DND-41 (cell line): Measurements from ENCODE around the gene TBCE.
A peak's percentile ranks its signal among the peaks of the same experiment; 100 is the strongest.

Experiments
- ATAC-seq: fragments of 200-7000 bp; cut with Tn5 transposase; 3 replicates; pipeline ENCODE4 v1.9.1; 2021; ENCODE audit warnings: low read depth; ENCODE audit not compliant: insufficient read depth
- DNase-seq: peaks from one replicate; pipeline ENCODE4 v3.0.0-alpha.2; 2020
- H2AFZ ChIP-seq: 2 replicates; pipeline ENCODE4 v1.6.0; 2012; ENCODE audit warnings: low read depth, low read length
- H3K27ac ChIP-seq: 2 replicates; pipeline ENCODE4 v1.5.1; 2012; ENCODE audit warnings: low read length, inconsistent platforms
- H3K27me3 ChIP-seq: fragments of 200-600 bp; sonication (generic); 2 replicates; pipeline ENCODE4 v1.6.0; 2012; ENCODE audit warnings: low read length, mild to moderate bottlenecking, inconsistent platforms; ENCODE audit not compliant: insufficient read depth, poor library complexity
- H3K36me3 ChIP-seq: 2 replicates; pipeline ENCODE4 v1.5.1; 2012; ENCODE audit warnings: low read length, inconsistent platforms; ENCODE audit not compliant: insufficient read depth
- H3K4me1 ChIP-seq: 2 replicates; pipeline ENCODE4 v1.5.1; 2012; ENCODE audit warnings: mild to moderate bottlenecking, low read length; ENCODE audit not compliant: insufficient read depth
- H3K4me2 ChIP-seq: 2 replicates; pipeline ENCODE4 v1.6.0; 2012; ENCODE audit warnings: mild to moderate bottlenecking, moderate library complexity, low read length, inconsistent platforms; ENCODE audit not compliant: insufficient read depth
- H3K4me3 ChIP-seq, 2 experiments: fragments of 200-600 bp in 1 of 2; shearing (Covaris generic) in 1 of 2; 2 replicates each; pipeline ENCODE4 v1.5.1; 2012 to 2016; ENCODE audit warnings: inconsistent platforms in 2 of 2, low read length in 2 of 2, mild to moderate bottlenecking in 2 of 2, low read depth in 1 of 2, moderate library complexity in 1 of 2
- H3K79me2 ChIP-seq: 2 replicates; pipeline ENCODE4 v1.6.0; 2012; ENCODE audit warnings: low read length, inconsistent platforms; ENCODE audit not compliant: insufficient read depth
- H3K9ac ChIP-seq: 2 replicates; pipeline ENCODE4 v1.6.0; 2012; ENCODE audit warnings: low read depth, mild to moderate bottlenecking, inconsistent platforms, low read length, moderate library complexity
- H3K9me3 ChIP-seq: 2 replicates; pipeline ENCODE4 v1.5.1; 2012; ENCODE audit warnings: low read length, moderate library complexity, mild to moderate bottlenecking, inconsistent platforms; ENCODE audit not compliant: insufficient read depth, severe bottlenecking
- H4K20me1 ChIP-seq: 2 replicates; pipeline ENCODE4 v1.6.0; 2012; ENCODE audit warnings: low read length; ENCODE audit not compliant: insufficient read depth
- CTCF ChIP-seq: IDR thresholded peaks from 2 replicates; pipeline ENCODE4 v1.5.1; 2012; ENCODE audit warnings: borderline replicate concordance, low read length, moderate library complexity, mild to moderate bottlenecking; ENCODE audit not compliant: poor library complexity, severe bottlenecking; ENCODE audit errors: extremely low read depth
- EZH2 ChIP-seq: IDR thresholded peaks from 3 replicates; pipeline ENCODE4 v1.6.1; 2012; ENCODE audit warnings: borderline replicate concordance, low read depth, mild to moderate bottlenecking, moderate library complexity, low read length, inconsistent platforms; ENCODE audit not compliant: severe bottlenecking

The TBCE gene

DNA sequence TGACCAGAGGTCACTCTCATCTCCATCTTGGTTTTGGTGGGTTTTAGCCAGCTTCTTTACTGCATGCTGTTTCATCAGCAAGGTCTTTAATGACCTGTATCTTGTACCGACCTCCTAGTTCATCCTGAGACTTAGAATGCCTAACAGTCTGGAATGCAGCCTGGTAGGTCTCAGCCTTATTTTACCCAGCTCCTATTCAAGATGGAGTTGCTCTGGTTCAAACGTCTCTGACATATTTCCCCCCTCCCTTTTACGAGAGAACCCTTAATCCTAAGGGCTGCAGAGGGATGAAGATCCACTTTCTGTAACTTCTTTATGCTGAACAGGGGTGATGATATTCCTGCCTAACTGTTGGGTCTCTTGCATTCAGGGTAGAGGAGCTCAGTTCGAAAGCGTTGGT lies 43.2 kb downstream of the TBCE start:
- Histone ChIP-seq H3K36me3 (peaks cover 12% of the 10 kb centered on the region), H3K27me3 (no peaks in the 10 kb centered on the region), H3K27ac (no peak overlapping the region), H3K9me3 (no peaks in the 10 kb centered on the region), H3K4me3 (no peak overlapping the region), H3K4me1 (no peaks in the 10 kb centered on the region), H3K9ac (no peak overlapping the region), H4K20me1 (no peaks in the 10 kb centered on the region), H3K79me2 (peaks cover 6% of the 10 kb centered on the region), H2AFZ (no peak overlapping the region), H3K4me2 (no peak overlapping the region)
- no peak for DNase-seq
- no peak for ATAC-seq
- TF ChIP-seq CTCF (no peak), EZH2 (no peak)

- H3K79me2 ChIP-seq, result peaks cover 4% of the 10 kb centered on the region
- no peaks in the 10 kb centered on the region for H3K4me1 ChIP-seq
- H3K4me3 ChIP-seq, result no peak overlapping the region
- H3K27ac ChIP-seq, result peak overlapping the region; percentile 34; the same call in 1 of the 2 replicates
- no peaks in the 10 kb centered on the region for H4K20me1 ChIP-seq
- H3K27me3 ChIP-seq, result no peaks in the 10 kb centered on the region
- DNase-seq, result no peak
- H2AFZ ChIP-seq, result no peak overlapping the region
- TF ChIP-seq EZH2, result no peak
- TF ChIP-seq CTCF, result no peak
- no peak overlapping the region for H3K4me2 ChIP-seq
- no peak overlapping the region for H3K9ac ChIP-seq
- H3K36me3 ChIP-seq, result peaks cover 15% of the 10 kb centered on the region
- peak; percentile 28; the same call in 1 of the 3 replicates for ATAC-seq
- H3K9me3 ChIP-seq, result no peaks in the 10 kb centered on the region
Observed at GRCh38 chr1:235411489-235412486, 44.6 kb downstream of the TBCE start.

- Histone ChIP-seq H3K9me3 (no peaks in the 10 kb centered on the region), H3K4me1 (no peaks in the 10 kb centered on the region), H3K27ac (no peak overlapping the region), H2AFZ (no peak overlapping the region), H3K27me3 (no peaks in the 10 kb centered on the region), H3K79me2 (peaks cover 16% of the 10 kb centered on the region), H3K36me3 (peaks cover 22% of the 10 kb centered on the region), H3K9ac (no peak overlapping the region), H3K4me2 (no peak overlapping the region), H4K20me1 (no peaks in the 10 kb centered on the region), H3K4me3 (no peak overlapping the region)
- ATAC-seq (peak; percentile 84), DNase-seq (peak; percentile 60)
- TF ChIP-seq CTCF, result peak; percentile 73
- no peak for TF ChIP-seq EZH2
Observed at GRCh38 chr1:235415008-235415904, 48.0 kb downstream of the TBCE start.
